GM23338 (cell line): ENCODE results near the gene CDC25B. TPM values are rescaled to one million over a fixed set of nuclear protein-coding genes. Genes with fewer than 3 reads are reported as not detected.

Experiments
- ATAC-seq: fragments of 200-7000 bp; cut with Tn5 transposase; 3 replicates; pipeline ENCODE4 v1.9.1; 2020
- DNase-seq: peaks from one replicate; pipeline ENCODE4 v3.0.0-alpha.2; 2015; ENCODE audit warnings: low spot score
- H2AFZ ChIP-seq: fragments of 200-600 bp; sonication (generic); 2 replicates; pipeline ENCODE4 v1.8.0; 2016; ENCODE audit warnings: antibody characterized with exemption, mild to moderate bottlenecking, moderate library complexity
- H3F3A ChIP-seq: fragments of 200-600 bp; sonication (generic); replicated peaks from 2 replicates; pipeline ENCODE4 v1.8.0; 2017; ENCODE audit warnings: antibody characterized with exemption, mixed run types, low read depth
- H3K27ac ChIP-seq: fragments of 200-600 bp; sonication (generic); 2 replicates; pipeline ENCODE4 v1.6.1; 2016; ENCODE audit warnings: low read depth
- H3K27me3 ChIP-seq: fragments of 200-600 bp; sonication (generic); 2 replicates; pipeline ENCODE4 v1.8.0; 2016; ENCODE audit warnings: mild to moderate bottlenecking, mixed run types, moderate library complexity; ENCODE audit not compliant: insufficient read depth
- H3K36me3 ChIP-seq: fragments of 200-600 bp; sonication (generic); 2 replicates; pipeline ENCODE4 v1.8.0; 2016; ENCODE audit warnings: mild to moderate bottlenecking; ENCODE audit not compliant: insufficient read depth
- H3K4me1 ChIP-seq: fragments of 200-600 bp; sonication (generic); 2 replicates; pipeline ENCODE4 v1.8.0; 2016; ENCODE audit warnings: mild to moderate bottlenecking, moderate library complexity; ENCODE audit not compliant: insufficient read depth
- H3K4me2 ChIP-seq: fragments of 200-600 bp; sonication (generic); 2 replicates; pipeline ENCODE4 v1.7.1; 2017; ENCODE audit warnings: mixed run types
- H3K4me3 ChIP-seq: fragments of 200-600 bp; sonication (generic); 2 replicates; pipeline ENCODE4 v1.6.1; 2016; ENCODE audit warnings: mixed run types
- H3K79me2 ChIP-seq: fragments of 200-600 bp; sonication (generic); replicated peaks from 2 replicates; pipeline ENCODE4 v1.8.0; 2017; ENCODE audit warnings: mild to moderate bottlenecking; ENCODE audit not compliant: insufficient read depth
- H3K9me2 ChIP-seq: fragments of 200-600 bp; sonication (generic); 2 replicates; pipeline ENCODE4 v1.8.0; 2017; ENCODE audit not compliant: insufficient read depth
- H4K20me1 ChIP-seq: fragments of 200-600 bp; sonication (generic); replicated peaks from 2 replicates; pipeline ENCODE4 v1.8.0; 2017; ENCODE audit warnings: mild to moderate bottlenecking; ENCODE audit not compliant: insufficient read depth
- H3K27ac Mint-ChIP-seq: 2 replicates; pipeline ENCODE4 v1.8.0; 2020; ENCODE audit warnings: inconsistent platforms, mild to moderate bottlenecking, moderate library complexity, mixed read lengths
- H3K27me3 Mint-ChIP-seq: 3 replicates; pipeline ENCODE4 v1.8.0; 2022; ENCODE audit warnings: low read depth, mild to moderate bottlenecking, moderate library complexity, mixed read lengths, inconsistent platforms; ENCODE audit not compliant: insufficient read depth, poor library complexity
- H3K36me3 Mint-ChIP-seq: 3 replicates; pipeline ENCODE4 v1.8.0; 2021; ENCODE audit warnings: low read depth, mild to moderate bottlenecking, inconsistent platforms, moderate library complexity, mixed read lengths
- H3K4me1 Mint-ChIP-seq: 3 replicates; pipeline ENCODE4 v1.8.0; 2020; ENCODE audit warnings: mild to moderate bottlenecking, inconsistent platforms, mixed read lengths
- H3K4me3 Mint-ChIP-seq: 3 replicates; pipeline ENCODE4 v1.8.0; 2021; ENCODE audit warnings: moderate library complexity, mild to moderate bottlenecking, inconsistent platforms, mixed read lengths
- H3K9me3 Mint-ChIP-seq: 3 replicates; pipeline ENCODE4 v1.8.0; 2020; ENCODE audit warnings: moderate library complexity, mild to moderate bottlenecking, inconsistent platforms, mixed read lengths
- CREB1 ChIP-seq: fragments of 250-450 bp; sonication (Bioruptor Pico); IDR thresholded peaks from 2 replicates; pipeline ENCODE4 v1.5.0; 2020; ENCODE audit warnings: low read depth, mild to moderate bottlenecking, moderate library complexity
- ETS1 ChIP-seq: IDR thresholded peaks from 2 replicates; pipeline ENCODE4 v1.6.1; 2016; ENCODE audit warnings: antibody characterized with exemption
- EZH2 ChIP-seq: fragments of 200-600 bp; sonication (generic); IDR thresholded peaks from one replicate; pipeline ENCODE4 v1.8.0; 2017; ENCODE audit warnings: antibody characterized with exemption, mild to moderate bottlenecking, low read depth; ENCODE audit not compliant: unreplicated experiment
- EZH2phosphoT487 ChIP-seq: fragments of 200-600 bp; sonication (generic); IDR thresholded peaks from one replicate; pipeline ENCODE4 v1.8.1; 2018; ENCODE audit warnings: antibody characterized with exemption; ENCODE audit not compliant: unreplicated experiment
- JUNB ChIP-seq: IDR thresholded peaks from one replicate; pipeline ENCODE4 v1.6.1; 2016; ENCODE audit warnings: antibody characterized with exemption; ENCODE audit not compliant: unreplicated experiment
- NANOG ChIP-seq: IDR thresholded peaks from 2 replicates; pipeline ENCODE4 v1.6.1; 2016; ENCODE audit warnings: antibody characterized with exemption, borderline replicate concordance
- POLR2AphosphoS5 ChIP-seq: IDR thresholded peaks from 2 replicates; pipeline ENCODE4 v1.6.1; 2016; ENCODE audit warnings: antibody characterized with exemption, low read depth
- REST ChIP-seq: IDR thresholded peaks from one replicate; pipeline ENCODE4 v1.6.1; 2018; ENCODE audit warnings: antibody characterized with exemption; ENCODE audit not compliant: unreplicated experiment
- STAT1 ChIP-seq: IDR thresholded peaks from one replicate; pipeline ENCODE4 v1.6.1; 2016; ENCODE audit warnings: antibody characterized with exemption; ENCODE audit not compliant: unreplicated experiment
- ZNF331 ChIP-seq: fragments of 250-450 bp; sonication (Bioruptor Pico); IDR thresholded peaks from 2 replicates; pipeline ENCODE4 v1.5.0; 2020; ENCODE audit warnings: low read depth, mild to moderate bottlenecking, moderate library complexity
- polyA plus RNA-seq: library from polyadenylated mRNA; unstranded; fragments of >200 nt; fragmentation: Nextera tagmentation; extraction: Ambion mirVana; gene quantifications from 2 replicates; pipeline ENCODE4 v1.2.1, GENCODE V29; 2016
- total RNA-seq: library from RNA; depleted of rRNA; stranded (reverse); fragments of >200 nt; shearing (Covaris generic); gene quantifications from 2 replicates; pipeline ENCODE4 v1.2.3, GENCODE V29; 2014
- TF ChIP-seq, protein P1 (sequence below), 2 experiments: fragments of 200-600 bp in 1 of 2; sonication (generic) in 1 of 2; conservative IDR thresholded peaks; 2 replicates each; pipeline versions ENCODE4 v1.5.1 to v1.6.1; 2016 to 2017; ENCODE audit warnings: antibody characterized with exemption in 2 of 2, low read depth in 2 of 2, mild to moderate bottlenecking in 2 of 2, moderate library complexity in 1 of 2

The CDC25B gene
- total and polyA plus RNA-seq, 2 experiments from 2014 or later, result 10.5 to 33.0 TPM

DNA sequence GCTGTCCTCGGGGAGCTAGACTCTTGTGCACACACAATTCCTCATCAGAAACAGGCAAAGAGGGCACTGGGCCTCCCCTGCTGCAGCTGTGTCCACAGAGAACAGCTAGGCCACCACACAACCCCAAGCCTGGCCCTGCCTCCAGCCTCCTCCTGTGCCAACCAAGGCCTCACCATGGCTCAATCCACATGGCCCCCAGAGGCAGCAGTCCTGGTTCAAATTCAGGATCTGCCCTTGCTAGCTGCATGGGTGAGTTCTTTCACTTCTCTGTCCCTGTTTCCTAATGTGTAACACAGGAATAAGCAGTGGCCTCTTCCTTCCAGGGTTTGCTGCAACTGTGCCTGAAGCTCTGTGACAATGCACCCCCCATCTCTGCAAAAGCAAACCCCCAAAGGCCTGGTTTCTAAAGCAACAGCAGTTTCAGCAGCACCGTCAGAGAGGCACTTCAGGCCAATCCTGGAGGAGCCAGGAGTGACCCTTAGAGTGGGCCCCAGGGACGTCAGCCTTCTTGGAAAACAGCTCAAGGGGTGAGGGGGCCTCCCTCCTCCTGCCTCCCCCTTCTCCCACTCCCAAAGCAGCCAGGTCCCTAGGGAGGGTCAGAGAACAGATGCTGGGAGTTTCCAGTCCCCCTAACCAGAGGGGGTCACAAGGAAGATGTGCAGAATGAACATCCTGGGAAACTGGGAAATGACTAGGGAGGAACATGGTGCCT, 30.8 kb upstream of the CDC25B start (continued):
- TF ChIP-seq REST, result no peak
- no peak for TF ChIP-seq NANOG
- TF ChIP-seq POLR2AphosphoS5, result no peak
- no peak for TF ChIP-seq ZNF331
- TF ChIP-seq CREB1, result no peak
- TF ChIP-seq EZH2, result no peak
- TF ChIP-seq, protein P1, sequence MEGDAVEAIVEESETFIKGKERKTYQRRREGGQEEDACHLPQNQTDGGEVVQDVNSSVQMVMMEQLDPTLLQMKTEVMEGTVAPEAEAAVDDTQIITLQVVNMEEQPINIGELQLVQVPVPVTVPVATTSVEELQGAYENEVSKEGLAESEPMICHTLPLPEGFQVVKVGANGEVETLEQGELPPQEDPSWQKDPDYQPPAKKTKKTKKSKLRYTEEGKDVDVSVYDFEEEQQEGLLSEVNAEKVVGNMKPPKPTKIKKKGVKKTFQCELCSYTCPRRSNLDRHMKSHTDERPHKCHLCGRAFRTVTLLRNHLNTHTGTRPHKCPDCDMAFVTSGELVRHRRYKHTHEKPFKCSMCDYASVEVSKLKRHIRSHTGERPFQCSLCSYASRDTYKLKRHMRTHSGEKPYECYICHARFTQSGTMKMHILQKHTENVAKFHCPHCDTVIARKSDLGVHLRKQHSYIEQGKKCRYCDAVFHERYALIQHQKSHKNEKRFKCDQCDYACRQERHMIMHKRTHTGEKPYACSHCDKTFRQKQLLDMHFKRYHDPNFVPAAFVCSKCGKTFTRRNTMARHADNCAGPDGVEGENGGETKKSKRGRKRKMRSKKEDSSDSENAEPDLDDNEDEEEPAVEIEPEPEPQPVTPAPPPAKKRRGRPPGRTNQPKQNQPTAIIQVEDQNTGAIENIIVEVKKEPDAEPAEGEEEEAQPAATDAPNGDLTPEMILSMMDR (conservative IDR thresholded peaks at IDR 0.05; ENCODE audit: low read depth in 2 of 2), result no peak
- TF ChIP-seq JUNB, result no peak
- no peak for TF ChIP-seq ETS1
- no peak for TF ChIP-seq STAT1

DNA sequence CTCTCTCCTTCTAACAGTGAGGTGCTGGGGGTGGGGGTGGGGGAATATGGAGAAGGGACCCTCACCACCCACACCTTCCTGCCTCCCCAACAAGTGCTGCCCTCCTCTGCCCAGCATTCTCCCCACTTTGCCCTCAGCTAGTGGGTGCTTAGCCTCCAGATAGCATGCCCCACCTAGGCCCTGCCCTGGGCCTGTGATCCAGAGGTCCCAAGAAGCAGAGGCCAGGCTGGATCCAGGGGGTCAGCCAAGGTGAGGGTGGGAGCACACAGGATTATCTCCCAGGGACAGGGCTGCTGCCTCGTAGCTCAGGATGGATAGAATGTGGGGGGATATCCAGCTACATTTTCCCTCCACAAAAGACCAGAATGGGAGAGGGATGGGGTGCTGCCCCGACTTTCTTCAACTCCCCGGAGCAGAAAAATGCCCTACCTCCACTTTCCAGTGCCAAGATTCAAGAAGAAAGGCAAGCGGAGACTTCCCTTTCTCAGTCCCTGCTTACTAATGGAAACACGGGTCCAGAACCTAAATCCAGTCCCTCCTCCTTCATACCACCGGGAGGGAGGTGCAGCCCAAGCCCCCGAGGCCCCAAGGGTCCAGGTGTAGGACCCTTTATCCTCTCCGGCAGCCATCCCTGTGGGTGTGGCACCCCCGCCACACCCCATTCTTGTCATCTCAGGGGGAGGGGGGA, 29.5 kb upstream of the CDC25B start:
- H3K9me3 Mint-ChIP-seq, result no peaks in the 10 kb centered on the region
- H3K27ac Mint-ChIP-seq, result no peak overlapping the region
- Histone ChIP-seq H3K27ac (no peak overlapping the region), H4K20me1 (peaks cover 6% of the 10 kb centered on the region), H3K9me2 (no peaks in the 10 kb centered on the region), H3F3A (0 out of 2 replicates have a peak, but pooled peaks cover 4% of the 10 kb centered on the region), H3K4me3 (peak overlapping the region; percentile 95), H2AFZ (no peak overlapping the region), H3K36me3 (no peaks in the 10 kb centered on the region; the same call in none of the 2 replicates), H3K79me2 (peaks cover 23% of the 10 kb centered on the region), H3K4me2 (peak overlapping the region; percentile 95), H3K4me1 (peaks cover 14% of the 10 kb centered on the region), H3K27me3 (no peaks in the 10 kb centered on the region)
- ATAC-seq (no peak), DNase-seq (no peak)
- H3K4me1 Mint-ChIP-seq, result peaks cover 16% of the 10 kb centered on the region
- H3K4me3 Mint-ChIP-seq, result peak overlapping the region; percentile 92
- peaks cover 5% of the 10 kb centered on the region; the same call in 1 of the 3 replicates for H3K36me3 Mint-ChIP-seq
- H3K27me3 Mint-ChIP-seq, result peaks cover 13% of the 10 kb centered on the region
- TF ChIP-seq, protein P1 (conservative IDR thresholded peaks at IDR 0.05; ENCODE audit: low read depth in 2 of 2), result no peak
- no peak for TF ChIP-seq REST
- no peak for TF ChIP-seq NANOG
- no peak for TF ChIP-seq EZH2phosphoT487
- no peak for TF ChIP-seq JUNB
- TF ChIP-seq ETS1, result no peak
- TF ChIP-seq POLR2AphosphoS5, result no peak
